T1000 (cell line): Measurements from ENCODE around the gene DLL4.
A peak's percentile ranks its signal among the peaks of the same experiment; 100 is the strongest.

Experiments used
- DNase-seq: peaks from one replicate; lab custom pipeline; 2025; ENCODE audit warnings: mixed read lengths; lab: John Stamatoyannopoulos, UW

DLL4 gene

DNA sequence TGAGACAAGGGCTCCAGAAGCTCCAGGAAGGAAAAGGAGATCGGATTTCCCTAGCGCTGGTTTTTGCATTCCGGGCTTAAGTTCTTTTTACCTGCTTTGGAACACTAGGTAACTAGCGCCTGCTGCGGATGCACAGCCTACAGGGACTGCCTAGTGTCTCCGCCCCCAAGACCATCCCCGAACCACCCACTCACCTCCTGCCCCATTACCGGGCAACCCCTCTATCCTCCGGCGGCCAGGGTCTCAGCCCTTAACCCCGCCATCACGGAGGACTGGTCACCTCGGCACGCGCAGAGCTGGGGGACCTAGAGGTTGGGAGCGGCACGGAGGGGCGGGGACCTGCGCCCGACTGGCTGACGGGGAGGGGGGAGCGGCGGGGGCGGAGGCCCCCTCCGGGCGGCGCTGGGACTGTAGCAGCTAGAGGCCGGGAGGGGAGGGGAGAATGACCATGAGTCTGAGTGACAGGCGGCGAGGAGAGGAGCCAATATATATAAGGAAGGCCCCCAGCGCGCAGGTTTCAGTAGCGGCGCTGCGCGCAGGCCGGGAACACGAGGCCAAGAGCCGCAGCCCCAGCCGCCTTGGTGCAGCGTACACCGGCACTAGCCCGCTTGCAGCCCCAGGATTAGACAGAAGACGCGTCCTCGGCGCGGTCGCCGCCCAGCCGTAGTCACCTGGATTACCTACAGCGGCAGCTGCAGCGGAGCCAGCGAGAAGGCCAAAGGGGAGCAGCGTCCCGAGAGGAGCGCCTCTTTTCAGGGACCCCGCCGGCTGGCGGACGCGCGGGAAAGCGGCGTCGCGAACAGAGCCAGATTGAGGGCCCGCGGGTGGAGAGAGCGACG lies at the start of gene DLL4:
Gene DLL4 (plus strand): TSS at position 520 of the 839 bp plus-strand sequence. CDS start 329 bp downstream, outside the sequence.
- DNase-seq, result peak; percentile 24

DNA sequence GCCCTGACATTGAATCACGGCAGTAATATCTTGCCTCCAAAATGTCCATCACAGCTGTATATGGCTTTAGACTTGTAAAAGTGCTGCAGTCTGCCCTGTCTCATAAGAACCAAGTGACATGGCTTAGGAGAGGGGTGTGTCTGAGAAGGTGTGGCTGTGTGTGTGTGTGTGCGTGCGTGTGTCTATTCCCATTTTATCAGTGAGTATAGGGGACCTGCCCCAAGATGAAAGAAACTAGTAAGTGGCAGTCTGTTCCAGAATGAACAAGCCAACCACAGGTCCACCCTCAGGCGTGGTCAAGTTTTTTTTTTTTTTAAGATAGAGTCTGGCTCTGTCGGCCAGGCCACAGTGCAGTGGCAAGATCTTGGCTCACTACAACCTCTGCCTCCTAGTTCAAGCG lies 49.5 kb upstream of the DLL4 start:
- DNase-seq, result no peak

DNA sequence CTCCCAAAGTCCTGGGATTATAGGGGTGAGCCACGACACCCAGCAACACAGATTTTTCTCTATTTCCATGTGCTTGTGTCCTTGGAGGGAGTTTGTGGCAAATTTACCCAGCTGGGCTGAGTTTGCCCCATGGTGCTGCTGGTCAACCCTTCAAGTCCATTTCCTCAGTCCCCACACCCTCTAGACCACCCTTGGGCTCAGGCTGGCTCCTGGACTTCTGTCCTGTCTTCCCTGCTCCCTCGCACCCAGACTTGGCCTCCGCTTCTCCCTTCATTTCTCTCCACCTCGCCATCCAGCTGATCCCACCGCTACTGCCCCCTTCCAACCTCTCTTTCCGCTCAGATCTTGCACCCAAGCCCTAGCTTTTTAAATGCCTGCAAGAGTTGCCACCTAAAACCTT lies 47.8 kb upstream of the DLL4 start:
- no peak for DNase-seq

DNA sequence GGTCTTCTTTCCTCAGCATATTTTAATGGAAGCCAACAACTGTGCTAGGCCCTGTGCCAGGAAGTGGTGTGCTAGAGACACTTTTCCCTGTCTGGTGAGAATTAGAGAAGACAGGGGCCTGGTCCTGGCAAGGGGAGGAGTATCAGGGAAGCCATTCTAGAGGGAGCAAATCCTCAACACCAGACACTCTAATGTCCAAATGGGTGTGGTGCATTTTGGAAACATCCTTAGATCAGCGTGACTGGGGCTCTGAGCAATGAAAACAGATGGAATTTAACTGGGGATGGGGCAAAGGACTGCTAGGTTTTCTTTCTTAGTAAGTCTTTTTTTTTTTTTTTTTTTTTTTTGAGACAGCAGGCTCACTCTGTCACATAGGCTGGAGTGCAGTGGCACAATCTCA lies 42.6 kb upstream of the DLL4 start:
- no peak for DNase-seq

DNA sequence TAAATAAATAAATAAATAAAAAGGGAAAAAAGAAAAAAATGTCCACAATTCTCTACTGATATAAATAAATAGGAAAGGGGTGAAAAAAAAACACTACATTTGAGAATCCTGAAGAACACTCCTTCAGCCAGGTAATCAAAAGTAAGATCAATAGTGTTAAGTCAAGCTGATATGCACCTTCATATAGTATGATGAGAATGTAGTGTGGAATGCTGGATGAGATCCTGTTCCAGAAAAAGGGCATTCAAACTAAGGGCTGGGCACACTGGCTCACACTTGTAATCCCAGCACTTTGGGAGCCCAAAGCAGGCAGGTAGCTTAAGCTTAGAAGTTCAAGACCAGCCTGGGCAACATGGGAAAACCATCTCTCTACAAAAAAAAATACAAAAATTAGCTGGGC lies 40.0 kb upstream of the DLL4 start:
- DNase-seq, result no peak

DNA sequence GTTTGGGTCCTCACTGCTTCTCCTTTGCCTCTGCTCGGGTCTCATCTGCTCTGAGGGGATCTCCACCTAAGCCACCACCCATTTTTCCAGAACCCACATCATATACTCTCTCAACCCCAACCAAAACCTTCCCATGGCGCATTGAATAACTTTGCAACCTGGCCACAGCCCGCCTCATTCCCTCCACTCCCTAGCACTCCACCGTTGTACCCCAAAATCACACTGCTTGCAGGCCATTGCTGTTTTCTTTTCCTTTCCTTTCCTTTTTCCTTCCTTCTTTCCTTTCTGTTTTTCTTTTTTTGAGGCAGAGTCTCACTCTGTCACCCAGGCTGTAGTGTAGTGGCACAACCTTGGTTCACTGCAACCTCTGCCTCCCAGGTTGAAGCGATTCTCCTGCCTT lies 38.0 kb upstream of the DLL4 start:
- DNase-seq, result no peak

DNA sequence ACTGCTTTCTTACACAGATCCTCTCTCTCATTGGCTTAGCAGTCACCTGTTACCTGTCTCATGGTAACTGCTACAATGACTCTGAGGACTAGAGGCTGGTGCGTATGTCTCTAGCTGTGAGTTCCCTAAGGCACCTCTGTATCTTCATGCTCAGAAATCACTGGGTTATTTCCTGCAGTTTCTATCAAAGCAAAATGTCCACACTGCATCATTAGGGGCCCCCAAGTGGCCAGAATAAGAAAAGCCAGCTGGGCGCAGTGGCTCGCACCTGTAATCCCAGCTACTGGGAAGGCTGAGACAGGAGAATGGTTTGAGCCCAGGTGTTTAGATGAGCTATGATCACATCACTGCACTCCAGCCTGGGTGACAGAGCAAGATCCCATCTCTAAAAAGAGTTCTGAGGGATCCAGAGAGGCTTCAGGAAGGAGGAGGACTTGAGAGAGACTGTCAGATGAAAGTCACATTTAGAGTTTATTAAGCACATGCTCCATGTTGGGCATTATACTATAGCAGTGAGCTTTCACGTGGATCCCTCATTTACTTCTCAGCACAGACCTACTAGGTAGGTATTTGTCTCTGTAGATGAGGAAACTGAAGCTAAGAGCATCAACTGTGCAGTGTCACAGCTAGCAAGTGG lies 37.2 kb upstream of the DLL4 start:
- no peak for DNase-seq

DNA sequence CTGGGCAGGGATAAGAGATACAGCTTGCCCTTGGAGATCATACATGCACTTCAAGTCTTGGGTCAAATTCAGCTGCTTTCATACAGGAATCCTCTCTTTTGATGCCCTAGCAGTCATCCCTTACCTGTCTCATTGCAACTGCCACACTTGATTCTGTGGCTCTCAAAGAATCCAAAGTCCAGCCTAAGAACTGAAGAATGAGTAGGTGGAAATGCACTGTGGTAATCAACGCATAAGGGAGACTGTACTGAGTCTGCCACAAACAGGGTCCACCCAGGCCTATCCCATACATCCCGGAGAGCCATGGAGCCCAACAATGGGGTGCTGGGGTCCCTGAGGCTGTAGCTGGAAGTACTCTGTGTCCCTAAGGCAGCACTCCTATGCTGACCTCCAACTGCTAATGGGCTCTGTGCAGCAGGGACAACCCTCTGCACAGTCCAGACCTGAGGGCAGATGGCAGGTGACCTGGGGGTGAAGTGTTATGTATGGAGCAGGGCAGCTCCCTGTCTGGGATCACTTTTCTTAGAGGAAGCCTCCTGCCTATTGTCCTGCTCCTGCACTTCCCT lies 36.6 kb upstream of the DLL4 start:
- DNase-seq, result no peak

DNA sequence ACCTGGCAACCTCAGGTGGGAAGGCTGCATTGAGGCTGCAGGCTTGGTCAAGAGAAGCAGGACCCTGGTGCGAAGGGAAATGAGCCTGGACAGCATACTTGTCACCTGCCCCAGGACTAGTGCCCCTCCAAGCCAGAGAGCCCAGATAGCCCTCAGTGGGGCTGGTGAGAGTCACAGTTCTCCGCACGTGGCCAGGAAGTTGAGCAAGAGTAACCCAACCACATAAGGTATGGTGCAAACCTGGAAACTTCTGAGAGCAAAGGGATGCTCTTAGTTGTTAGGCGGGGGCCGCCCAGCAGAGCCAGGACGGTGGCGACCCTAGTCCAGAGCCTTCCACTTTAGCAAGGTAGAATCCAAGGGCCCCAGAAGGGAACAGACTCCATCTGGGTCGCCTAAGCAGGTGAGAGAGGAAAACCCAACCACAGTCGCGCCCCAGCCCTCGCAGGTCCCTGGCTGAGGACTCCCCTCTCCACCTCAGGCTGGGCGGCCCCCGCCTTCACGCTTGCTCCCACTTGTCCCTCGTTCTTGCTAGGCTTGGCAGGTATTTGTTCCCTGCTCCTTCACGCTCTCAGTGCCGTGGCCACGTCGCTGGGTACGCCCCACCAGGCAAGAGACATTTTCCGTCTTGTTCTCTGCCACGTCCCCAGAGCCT lies 36.0 kb upstream of the DLL4 start:
- no peak for DNase-seq

DNA sequence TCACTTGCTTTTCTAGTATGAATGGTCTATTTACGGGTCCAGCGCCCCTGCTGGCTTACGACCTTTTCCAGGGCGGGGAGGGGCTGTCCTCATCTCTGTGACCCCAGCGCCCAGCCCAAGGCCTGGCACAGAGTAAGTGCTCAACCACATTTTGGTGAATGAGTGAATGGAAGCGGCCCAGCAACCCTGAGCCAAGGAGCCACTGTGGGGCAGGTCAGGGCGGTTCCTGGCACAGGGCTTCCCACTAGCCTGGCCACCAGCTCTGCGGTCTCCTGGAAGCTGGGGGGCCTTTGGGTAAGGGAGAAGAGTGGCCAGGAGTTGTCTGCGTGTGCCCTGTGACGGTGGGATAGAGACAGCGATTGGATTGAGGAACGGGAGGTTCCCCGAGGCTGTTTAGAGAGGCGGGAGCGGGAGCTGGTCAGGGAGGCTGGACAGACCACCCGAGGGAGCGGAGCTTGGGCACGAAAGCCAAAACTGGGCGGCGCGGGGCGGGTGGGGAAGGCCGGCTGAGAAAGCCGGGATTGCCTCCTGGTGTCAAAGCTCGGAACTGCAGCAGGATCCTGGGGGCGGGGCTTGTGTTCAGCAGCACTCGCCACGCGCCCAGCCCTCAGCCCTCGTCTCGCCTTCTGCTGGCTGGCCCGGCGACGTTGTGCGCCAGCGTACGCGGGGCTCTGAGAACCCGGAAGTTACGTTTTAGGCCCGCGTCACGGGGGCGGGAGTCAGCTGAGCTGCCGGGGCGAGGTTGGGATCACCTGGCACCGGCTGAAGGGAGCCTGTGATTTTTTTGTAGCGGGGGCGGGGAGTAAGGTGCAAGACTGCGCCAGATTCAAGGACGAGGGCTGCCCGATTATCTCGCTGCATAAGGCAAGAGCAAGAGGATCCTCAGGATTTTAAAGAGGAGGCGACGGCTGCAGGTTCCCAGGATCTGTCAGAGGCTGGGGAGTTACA lies 35.1 kb upstream of the DLL4 start, which contains the start of gene VPS18:
Gene VPS18 (plus strand): TSS at position 718 of the 948 bp plus-strand sequence. CDS start 319 bp downstream, outside the sequence.
- peak; percentile 96 for DNase-seq

DNA sequence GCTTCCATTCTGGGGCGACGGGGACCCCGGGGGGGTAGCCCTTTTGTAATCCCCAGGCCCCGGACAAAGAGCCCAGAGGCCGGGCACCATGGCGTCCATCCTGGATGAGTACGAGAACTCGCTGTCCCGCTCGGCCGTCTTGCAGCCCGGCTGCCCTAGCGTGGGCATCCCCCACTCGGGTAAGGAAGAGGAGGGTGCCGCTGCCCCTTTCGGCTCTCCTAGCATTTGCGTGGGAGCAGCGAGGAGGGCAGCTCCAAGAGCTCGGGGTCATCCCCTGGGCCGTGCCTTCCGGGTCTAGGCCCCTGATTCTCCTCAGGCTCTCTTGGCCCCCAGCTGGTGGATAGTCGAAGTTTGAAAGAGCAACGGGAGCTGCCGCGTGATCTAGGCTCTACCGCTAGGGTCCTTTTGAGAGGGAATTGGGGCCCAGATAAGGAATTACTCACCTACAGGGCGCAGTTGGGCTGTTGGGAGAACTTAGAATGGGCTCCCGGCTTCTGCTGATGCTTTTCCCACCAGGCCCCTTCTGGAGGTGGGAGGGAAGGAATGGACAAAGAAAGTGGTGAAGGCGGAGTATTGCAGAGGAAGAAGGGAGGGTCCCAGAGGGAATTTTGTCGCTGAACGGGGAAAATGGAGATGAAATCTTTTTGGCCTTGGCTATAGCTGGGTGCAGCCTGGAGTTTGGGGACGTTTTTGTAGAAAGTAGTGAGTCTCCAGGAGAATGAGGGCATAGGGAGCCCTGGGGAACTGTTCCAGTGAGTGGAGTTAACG lies 34.3 kb upstream of the DLL4 start:
- DNase-seq, result peak; percentile 35

DNA sequence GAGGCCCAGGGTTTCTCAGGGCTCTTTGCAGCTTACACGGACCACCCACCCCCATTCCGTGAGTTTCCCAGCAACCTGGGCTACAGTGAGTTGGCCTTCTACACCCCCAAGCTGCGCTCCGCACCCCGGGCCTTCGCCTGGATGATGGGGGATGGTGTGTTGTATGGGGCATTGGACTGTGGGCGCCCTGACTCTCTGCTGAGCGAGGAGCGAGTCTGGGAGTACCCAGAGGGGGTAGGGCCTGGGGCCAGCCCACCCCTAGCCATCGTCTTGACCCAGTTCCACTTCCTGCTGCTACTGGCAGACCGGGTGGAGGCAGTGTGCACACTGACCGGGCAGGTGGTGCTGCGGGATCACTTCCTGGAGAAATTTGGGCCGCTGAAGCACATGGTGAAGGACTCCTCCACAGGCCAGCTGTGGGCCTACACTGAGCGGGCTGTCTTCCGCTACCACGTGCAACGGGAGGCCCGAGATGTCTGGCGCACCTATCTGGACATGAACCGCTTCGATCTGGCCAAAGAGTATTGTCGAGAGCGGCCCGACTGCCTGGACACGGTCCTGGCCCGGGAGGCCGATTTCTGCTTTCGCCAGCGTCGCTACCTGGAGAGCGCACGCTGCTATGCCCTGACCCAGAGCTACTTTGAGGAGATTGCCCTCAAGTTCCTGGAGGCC lies 29.5 kb upstream of the DLL4 start:
- DNase-seq, result no peak

DNA sequence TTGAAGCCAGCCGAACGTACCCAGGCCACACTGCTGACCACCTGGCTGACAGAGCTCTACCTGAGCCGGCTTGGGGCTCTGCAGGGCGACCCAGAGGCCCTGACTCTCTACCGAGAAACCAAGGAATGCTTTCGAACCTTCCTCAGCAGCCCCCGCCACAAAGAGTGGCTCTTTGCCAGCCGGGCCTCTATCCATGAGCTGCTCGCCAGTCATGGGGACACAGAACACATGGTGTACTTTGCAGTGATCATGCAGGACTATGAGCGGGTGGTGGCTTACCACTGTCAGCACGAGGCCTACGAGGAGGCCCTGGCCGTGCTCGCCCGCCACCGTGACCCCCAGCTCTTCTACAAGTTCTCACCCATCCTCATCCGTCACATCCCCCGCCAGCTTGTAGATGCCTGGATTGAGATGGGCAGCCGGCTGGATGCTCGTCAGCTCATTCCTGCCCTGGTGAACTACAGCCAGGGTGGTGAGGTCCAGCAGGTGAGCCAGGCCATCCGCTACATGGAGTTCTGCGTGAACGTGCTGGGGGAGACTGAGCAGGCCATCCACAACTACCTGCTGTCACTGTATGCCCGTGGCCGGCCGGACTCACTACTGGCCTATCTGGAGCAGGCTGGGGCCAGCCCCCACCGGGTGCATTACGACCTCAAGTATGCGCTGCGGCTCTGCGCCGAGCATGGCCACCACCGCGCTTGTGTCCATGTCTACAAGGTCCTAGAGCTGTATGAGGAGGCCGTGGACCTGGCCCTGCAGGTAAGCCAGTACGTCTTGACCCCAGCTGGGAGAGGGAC lies 28.7 kb upstream of the DLL4 start:
- DNase-seq, result no peak

DNA sequence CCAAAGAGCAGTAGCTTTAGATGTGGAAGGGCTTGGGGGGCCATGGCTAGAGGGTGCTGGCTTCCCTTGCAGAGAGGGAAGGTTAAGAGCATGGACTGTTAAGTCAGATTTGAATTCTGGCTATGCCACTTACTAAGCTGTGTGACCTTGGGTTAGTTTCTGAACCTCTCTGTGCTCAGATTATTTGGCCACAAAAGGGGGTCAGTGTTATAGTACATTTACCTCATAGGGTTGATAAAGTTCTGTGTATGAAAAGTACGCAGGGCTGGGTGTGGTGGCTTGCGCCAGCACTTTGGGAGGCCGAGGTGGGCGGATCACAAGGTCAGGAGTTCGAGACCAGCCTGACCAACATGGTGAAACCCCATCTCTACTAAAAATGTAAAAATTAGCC lies 28.1 kb upstream of the DLL4 start:
- no peak for DNase-seq

DNA sequence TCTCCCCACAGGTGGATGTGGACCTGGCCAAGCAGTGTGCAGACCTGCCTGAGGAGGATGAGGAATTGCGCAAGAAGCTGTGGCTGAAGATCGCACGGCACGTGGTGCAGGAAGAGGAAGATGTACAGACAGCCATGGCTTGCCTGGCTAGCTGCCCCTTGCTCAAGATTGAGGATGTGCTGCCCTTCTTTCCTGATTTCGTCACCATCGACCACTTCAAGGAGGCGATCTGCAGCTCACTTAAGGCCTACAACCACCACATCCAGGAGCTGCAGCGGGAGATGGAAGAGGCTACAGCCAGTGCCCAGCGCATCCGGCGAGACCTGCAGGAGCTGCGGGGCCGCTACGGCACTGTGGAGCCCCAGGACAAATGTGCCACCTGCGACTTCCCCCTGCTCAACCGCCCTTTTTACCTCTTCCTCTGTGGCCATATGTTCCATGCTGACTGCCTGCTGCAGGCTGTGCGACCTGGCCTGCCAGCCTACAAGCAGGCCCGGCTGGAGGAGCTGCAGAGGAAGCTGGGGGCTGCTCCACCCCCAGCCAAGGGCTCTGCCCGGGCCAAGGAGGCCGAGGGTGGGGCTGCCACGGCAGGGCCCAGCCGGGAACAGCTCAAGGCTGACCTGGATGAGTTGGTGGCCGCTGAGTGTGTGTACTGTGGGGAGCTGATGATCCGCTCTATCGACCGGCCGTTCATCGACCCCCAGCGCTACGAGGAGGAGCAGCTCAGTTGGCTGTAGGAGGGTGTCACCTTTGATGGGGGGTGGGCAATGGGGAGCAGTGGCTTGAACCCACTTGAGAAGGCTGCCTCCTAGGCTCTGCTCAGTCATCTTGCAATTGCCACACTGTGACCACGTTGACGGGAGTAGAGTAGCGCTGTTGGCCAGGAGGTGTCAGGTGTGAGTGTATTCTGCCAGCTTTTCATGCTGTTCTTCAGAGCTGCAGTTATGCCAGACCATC lies 26.3 kb upstream of the DLL4 start:
- DNase-seq, result no peak

DNA sequence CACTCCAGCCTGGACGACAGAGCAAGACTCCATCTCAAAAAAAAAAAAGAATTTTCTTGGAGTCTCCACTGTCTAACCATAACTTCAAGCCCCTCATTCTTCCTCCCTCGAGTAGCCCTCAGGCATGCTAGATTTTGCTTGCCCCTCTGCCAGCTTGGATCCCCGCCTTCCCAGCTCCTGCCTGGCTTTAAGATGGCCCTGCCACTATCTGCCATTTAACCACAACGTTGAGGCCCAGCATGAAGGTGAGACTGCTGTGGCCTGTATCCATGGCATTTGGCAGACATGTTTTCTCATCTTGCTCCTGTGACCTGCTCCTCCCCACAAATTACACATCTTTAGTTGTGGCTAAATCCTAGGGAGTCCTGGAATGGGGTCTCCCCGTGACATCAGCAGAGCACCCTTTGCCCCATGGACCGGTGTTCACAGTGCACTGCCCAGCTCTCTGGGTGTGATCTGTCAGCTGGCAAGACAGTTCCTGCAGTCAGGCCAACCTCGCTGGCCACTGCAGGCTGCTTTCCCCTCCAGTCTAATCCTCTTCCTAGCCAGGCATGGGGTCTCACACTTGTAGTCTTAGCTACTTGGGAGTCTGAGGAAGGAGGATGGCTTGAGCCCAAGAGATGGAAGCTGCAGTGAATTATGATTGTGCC lies 24.5 kb upstream of the DLL4 start:
- DNase-seq, result no peak
